ENCODE results near the gene OR1L1. TPM values are rescaled to one million over a fixed set of nuclear protein-coding genes. Genes with fewer than 3 reads are reported as not detected.

Gene OR1L1, protein sequence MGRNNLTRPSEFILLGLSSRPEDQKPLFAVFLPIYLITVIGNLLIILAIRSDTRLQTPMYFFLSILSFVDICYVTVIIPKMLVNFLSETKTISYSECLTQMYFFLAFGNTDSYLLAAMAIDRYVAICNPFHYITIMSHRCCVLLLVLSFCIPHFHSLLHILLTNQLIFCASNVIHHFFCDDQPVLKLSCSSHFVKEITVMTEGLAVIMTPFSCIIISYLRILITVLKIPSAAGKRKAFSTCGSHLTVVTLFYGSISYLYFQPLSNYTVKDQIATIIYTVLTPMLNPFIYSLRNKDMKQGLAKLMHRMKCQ
- total RNA-seq = not detected

DNA sequence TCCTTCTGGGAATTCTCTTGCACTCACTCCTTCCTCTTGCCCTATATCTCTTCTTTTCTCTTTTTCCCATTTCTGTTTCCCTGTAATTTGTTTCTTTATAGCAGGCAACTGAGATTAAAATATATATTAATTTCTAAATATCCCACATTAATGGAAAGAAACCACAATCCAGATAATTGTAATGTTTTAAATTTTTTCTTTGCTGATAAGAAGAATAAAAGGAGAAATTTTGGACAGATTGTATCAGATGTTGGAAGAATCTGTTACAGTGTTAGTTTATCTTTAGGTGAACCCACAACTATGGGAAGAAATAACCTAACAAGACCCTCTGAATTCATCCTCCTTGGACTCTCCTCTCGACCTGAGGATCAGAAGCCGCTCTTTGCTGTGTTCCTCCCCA is at the start of gene OR1L1:
TSS of gene OR1L1 (plus strand) at position 301 of the 400 bp plus-strand sequence. CDS start at position 301, 0 bp downstream.
- no peak for DNase-seq (ENCODE audit: low spot score)

DNA sequence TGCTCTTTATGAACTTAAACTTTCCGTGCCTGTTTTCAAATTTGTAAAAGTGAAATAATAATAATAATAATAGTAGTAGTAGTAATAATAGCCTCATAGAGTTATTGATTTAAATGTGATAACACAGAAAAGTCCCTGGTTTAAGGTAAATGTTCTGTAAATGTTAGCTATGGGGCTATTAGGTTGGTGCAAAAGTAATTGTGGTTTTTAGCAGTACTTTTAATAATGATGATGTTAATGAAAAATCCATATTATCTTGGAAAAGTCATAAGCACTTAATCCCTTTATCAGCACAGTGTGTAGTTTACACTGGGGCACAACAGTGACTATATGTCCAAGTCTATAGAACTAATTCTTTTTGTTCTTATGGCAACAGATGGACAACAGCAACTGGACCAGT is 47.2 kb upstream of the OR1L1 start, which contains the start of gene OR1Q1:
TSS of gene OR1Q1 (plus strand) at position 377 of the 400 bp plus-strand sequence. CDS start at position 377, 0 bp downstream.
- DNase-seq (ENCODE audit: low spot score) = no peak

DNA sequence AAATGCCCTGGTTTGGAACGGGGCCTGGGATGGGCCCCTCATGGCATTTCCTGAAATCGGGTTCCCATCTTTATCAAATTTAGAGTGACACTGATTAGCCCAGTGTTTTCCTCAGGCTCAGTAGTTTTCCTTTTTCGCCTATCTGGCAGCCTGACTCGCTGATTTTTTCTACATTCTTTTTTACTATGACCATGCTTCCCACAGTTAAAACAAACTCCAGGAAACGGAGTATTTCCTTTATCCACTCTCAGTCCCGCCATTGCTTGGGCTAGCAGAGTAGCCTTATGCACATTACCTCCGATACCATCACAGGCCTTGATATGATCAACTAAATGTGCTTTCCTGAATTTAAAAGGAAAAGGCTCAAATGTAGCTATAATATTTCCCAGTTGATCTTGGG is 41.5 kb upstream of the OR1L1 start:
- no peak for DNase-seq (ENCODE audit: low spot score)

DNA sequence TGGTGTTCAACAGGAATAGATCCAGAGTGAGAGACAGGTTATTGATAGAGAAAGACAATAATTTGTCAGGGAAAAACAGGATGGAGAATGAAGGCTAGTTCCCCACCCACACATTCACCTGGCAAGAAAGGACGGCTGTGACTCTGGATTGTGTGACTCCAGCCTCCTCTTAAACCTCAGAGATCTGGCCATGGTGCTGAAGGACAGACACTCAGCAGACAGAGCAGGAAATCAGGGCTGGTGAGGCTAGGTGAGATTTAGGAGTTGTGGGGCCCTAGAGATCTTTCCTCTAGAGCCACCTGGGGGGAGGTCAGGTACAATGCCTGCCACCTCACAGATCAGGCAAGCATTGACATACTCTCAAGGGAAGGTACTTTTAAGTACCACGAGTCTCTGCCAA is 19.3 kb upstream of the OR1L1 start:
- no peak for DNase-seq (ENCODE audit: low spot score)

DNA sequence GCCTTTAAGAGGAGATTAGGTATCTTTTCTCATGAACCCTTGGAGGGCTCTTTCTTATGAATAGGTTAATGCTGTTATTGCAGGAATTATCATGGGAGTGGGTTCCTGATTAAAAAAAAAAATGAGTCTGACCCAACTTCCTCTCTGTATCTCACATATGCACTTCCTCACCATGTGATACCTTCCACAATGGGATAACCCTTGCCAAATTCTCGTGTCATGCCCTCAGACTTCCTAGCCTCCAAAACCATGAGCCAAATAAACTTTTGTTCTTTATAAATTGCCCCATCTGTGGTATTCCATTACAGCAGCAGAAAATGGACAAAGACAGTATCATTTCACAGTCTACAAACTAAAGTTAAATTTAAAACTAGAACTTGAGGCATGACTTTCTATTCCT is 5.1 kb upstream of the OR1L1 start:
- DNase-seq (ENCODE audit: low spot score) = no peak

DNA sequence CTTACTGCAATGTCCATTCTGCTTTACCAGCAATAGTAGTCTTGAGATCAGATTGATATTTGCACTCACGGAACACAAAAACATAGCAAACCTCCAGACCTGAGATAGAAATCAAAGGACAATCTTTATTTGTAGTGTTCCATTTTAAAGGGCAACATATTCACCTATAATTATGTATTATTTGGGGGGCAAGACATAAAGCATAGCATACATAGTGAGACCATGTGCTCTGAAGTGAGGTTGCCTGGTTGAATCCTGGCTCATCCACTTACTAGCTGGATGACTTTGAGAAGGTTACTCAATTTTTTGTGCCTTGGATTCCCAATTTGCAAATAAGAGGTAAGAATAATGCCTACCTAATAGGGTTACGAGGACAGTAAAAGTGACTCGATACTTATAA is 4.0 kb upstream of the OR1L1 start, which contains the start of gene OR1B1:
TSS of gene OR1B1 (minus strand) at position 101 of the 400 bp plus-strand sequence.
- DNase-seq (ENCODE audit: low spot score) = no peak

DNA sequence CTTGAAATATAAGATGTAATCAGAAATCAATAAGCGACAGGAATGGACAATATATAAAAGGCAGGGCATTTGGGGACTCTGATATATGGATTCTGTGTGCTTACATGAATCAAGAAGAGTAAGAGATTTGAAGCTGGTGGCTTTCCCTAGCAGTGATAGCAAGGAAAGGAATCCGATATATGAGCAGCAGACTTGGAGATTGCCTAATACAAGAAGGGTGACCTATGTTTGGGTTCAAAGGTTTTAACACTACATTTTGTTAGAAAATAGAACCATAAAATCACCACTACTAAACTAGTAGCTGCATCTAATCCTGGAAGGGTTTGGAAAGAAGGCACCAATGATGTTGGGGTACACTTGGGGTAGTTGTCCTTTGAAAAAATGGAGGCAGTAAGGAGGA is 11.0 kb downstream of the OR1L1 start:
- DNase-seq (ENCODE audit: low spot score) = no peak

DNA sequence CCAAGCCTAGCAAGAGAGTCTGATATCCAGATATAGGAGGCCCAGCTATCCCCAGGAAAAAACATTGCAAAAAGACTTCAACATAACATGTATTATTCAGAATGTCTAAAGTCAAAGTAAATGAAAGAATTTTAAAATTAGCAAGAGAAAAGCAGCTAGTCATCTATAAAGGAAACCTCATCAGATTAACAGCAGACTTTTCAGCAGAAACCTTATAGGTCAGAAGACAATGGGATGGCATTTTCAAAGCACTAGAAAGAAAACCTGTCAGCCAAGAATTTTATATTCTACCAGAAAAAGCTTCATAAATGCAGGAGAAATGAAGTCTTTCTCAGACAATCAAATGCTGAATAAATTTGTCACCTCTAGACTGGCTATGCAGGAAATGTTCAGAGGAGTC is 23.3 kb downstream of the OR1L1 start:
- DNase-seq (ENCODE audit: low spot score) = no peak

DNA sequence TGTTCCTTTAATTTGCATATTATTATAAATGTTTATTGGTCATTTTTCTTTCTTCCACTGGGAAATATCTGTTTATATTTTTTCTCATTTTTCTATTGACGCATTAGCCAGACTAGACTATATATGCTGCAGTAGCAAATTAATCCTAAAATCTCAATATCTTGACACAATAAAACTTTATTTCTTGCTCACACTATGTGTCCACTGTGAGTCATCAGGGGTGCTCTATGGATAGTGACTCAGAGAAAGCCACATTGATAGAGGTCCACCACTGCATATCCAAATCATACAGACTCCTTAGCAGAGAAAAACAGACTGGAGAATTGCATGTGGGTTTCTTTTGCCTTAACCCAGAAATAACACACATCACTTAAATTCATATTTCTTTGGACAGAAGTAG is 34.2 kb downstream of the OR1L1 start:
- no peak for DNase-seq (ENCODE audit: low spot score)

Other genes with a start within 250 kb of the OR1L1 start
- not detected for gene OR1J1, start 183.8 kb upstream of the OR1L1 start, total RNA-seq
- gene OR1J2, start 150.9 kb upstream of the OR1L1 start, total RNA-seq = 0.42 TPM
- not detected for gene OR1J4, start 142.6 kb upstream of the OR1L1 start, total RNA-seq
- not detected for gene OR1N1, start 134.4 kb upstream of the OR1L1 start, total RNA-seq
- gene OR1N2, start 108.6 kb upstream of the OR1L1 start, total RNA-seq = not detected
- gene OR1L8, start 78.3 kb upstream of the OR1L1 start, total RNA-seq = not detected
- not detected for gene OR1Q1, start 47.0 kb upstream of the OR1L1 start, total RNA-seq
- gene OR1B1, start 4.1 kb upstream of the OR1L1 start, total RNA-seq = 0.39 TPM
- not detected for gene OR1L3, start 13.4 kb downstream of the OR1L1 start, total RNA-seq
- gene OR1L4, start 62.3 kb downstream of the OR1L1 start, total RNA-seq = not detected
- gene OR1L6, start 80.6 kb downstream of the OR1L1 start, total RNA-seq = not detected
- not detected for gene OR5C1, start 127.2 kb downstream of the OR1L1 start, total RNA-seq
- gene OR1K1, start 138.4 kb downstream of the OR1L1 start, total RNA-seq = not detected
- 17.9 TPM for gene PDCL, start 166.9 kb downstream of the OR1L1 start, total RNA-seq
- gene RC3H2, start 243.6 kb downstream of the OR1L1 start, total RNA-seq = 48.1 TPM